B cell (primary cell): ENCODE results near the gene SHANK1. TPM values are rescaled to one million over a fixed set of nuclear protein-coding genes. Genes with fewer than 3 reads are reported as not detected.

Source experiments
- ATAC-seq: fragments of 200-7000 bp; cut with Tn5 transposase; one replicate; pipeline ENCODE4 v1.10.0; 2021; ENCODE audit warnings: low read depth, mild to moderate bottlenecking, moderate number of reproducible peaks, moderate library complexity
- CTCF ChIA-PET: fragments of 350-600 bp; sonication (Branson Sonifier 250); formaldehyde crosslinking; loops from one replicate; lab custom pipeline; 2021; ENCODE audit warnings: antibody characterized with exemption, inconsistent platforms; lab: Charles Lee
- POLR2A ChIA-PET: fragments of 350-600 bp; sonication (Branson Sonifier 250); formaldehyde crosslinking; loops from one replicate; lab custom pipeline; 2021; ENCODE audit warnings: antibody characterized with exemption; lab: Charles Lee
- DNase-seq: peaks from one replicate; pipeline ENCODE4 v3.0.0; 2013
- H2AFZ ChIP-seq: 2 replicates; pipeline ENCODE4 v1.6.1; 2012; ENCODE audit warnings: mild to moderate bottlenecking, low read depth, low read length; ENCODE audit not compliant: insufficient read depth, poor library complexity, severe bottlenecking
- H3K27ac ChIP-seq, 2 donors: 1 replicate in 1 of 2; 2 replicates in 1 of 2; pipeline ENCODE4 v1.5.1; 2012 to 2013; ENCODE audit warnings: low read length in 2 of 2, mild to moderate bottlenecking in 2 of 2, moderate library complexity in 1 of 2
- H3K27me3 ChIP-seq, 4 experiments: fragments of 200-600 bp in 1 of 4; sonication (generic) in 1 of 4; replicated peaks in 1 of 4; 1 replicate in 2 of 4; 2 replicates in 2 of 4; pipeline versions ENCODE4 v1.6.1 to v1.7.0; 2013 to 2016; ENCODE audit warnings: low read length in 3 of 4, mild to moderate bottlenecking in 2 of 4, mixed read lengths in 1 of 4, moderate library complexity in 1 of 4; ENCODE audit not compliant: insufficient read depth in 4 of 4, control insufficient read depth in 3 of 4; ENCODE audit errors: control extremely low read depth in 1 of 4
- H3K36me3 ChIP-seq, 2 experiments: replicated peaks in 1 of 2; 1 replicate in 1 of 2; 2 replicates in 1 of 2; pipeline versions ENCODE4 v1.6.1 to v1.7.1; 2013; ENCODE audit warnings: low read length in 1 of 2; ENCODE audit not compliant: insufficient read depth in 2 of 2, control insufficient read depth in 1 of 2; ENCODE audit errors: control extremely low read depth in 1 of 2, extremely low read depth in 1 of 2
- H3K4me1 ChIP-seq, 2 donors: fragments of 200-600 bp in 1 of 2; sonication (generic) in 1 of 2; 1 replicate in 1 of 2; 2 replicates in 1 of 2; pipeline versions ENCODE4 v1.5.1 to v1.6.1; 2013 to 2017; ENCODE audit warnings: low read length in 2 of 2; ENCODE audit not compliant: control insufficient read depth in 2 of 2, insufficient read depth in 2 of 2
- H3K4me2 ChIP-seq: replicated peaks from 2 replicates; pipeline ENCODE3; 2012; ENCODE audit warnings: mild to moderate bottlenecking, low read depth, low read length; ENCODE audit not compliant: poor library complexity, severe bottlenecking
- H3K4me3 ChIP-seq, 5 experiments: fragments of 200-600 bp in 1 of 5; sonication (generic) in 1 of 5; 1 replicate in 3 of 5; 2 replicates in 2 of 5; pipeline versions ENCODE4 v1.5.1 to v1.7.0; 2011 to 2016; ENCODE audit warnings: low read length in 4 of 5, mild to moderate bottlenecking in 4 of 5, low read depth in 2 of 5, control low read depth in 1 of 5, moderate library complexity in 1 of 5; ENCODE audit not compliant: insufficient read depth in 1 of 5; ENCODE audit errors: control extremely low read depth in 1 of 5, extremely low read depth in 1 of 5
- H3K79me2 ChIP-seq: fragments of 200-600 bp; sonication (generic); one replicate; pipeline ENCODE4 v1.6.0; 2016; ENCODE audit warnings: low read length; ENCODE audit not compliant: control insufficient read depth, insufficient read depth
- H3K9ac ChIP-seq: fragments of 200-600 bp; sonication (generic); 2 replicates; pipeline ENCODE4 v1.6.1; 2017; ENCODE audit warnings: mild to moderate bottlenecking, low read length, moderate library complexity
- H3K9me3 ChIP-seq, 3 donors: one replicate each; pipeline versions ENCODE4 v1.6.1 to v1.7.1; 2013; ENCODE audit warnings: low read length in 2 of 3; ENCODE audit not compliant: control insufficient read depth in 2 of 3, insufficient read depth in 1 of 3; ENCODE audit errors: control extremely low read depth in 1 of 3
- H4K20me1 ChIP-seq: 2 replicates; pipeline ENCODE4 v1.6.0; 2012; ENCODE audit warnings: mild to moderate bottlenecking, low read length; ENCODE audit not compliant: insufficient read depth, control insufficient read depth, poor library complexity, severe bottlenecking
- H3K27ac Mint-ChIP-seq: one replicate; pipeline ENCODE4 v1.8.0; 2021; ENCODE audit warnings: mixed read lengths
- H3K27me3 Mint-ChIP-seq: one replicate; pipeline ENCODE4 v1.8.0; 2021; ENCODE audit warnings: mixed read lengths
- H3K4me1 Mint-ChIP-seq: one replicate; pipeline ENCODE4 v1.8.0; 2021; ENCODE audit warnings: mixed read lengths
- H3K4me3 Mint-ChIP-seq: one replicate; pipeline ENCODE4 v1.8.0; 2021; ENCODE audit warnings: mixed read lengths
- H3K9me3 Mint-ChIP-seq: one replicate; pipeline ENCODE4 v1.8.0; 2022; ENCODE audit warnings: mixed read lengths; ENCODE audit not compliant: insufficient read depth
- CTCF ChIP-seq: fragments of 200-600 bp; IDR thresholded peaks from one replicate; pipeline ENCODE4 v1.8.0; 2022; ENCODE audit warnings: antibody characterized with exemption, mild to moderate bottlenecking
- EZH2 ChIP-seq: IDR thresholded peaks from 2 replicates; pipeline ENCODE4 v1.6.1; 2012; ENCODE audit warnings: borderline replicate concordance, low read depth, mild to moderate bottlenecking, moderate library complexity, low read length; ENCODE audit not compliant: insufficient read depth, poor library complexity, severe bottlenecking
- WGBS: methylation state at CpG from one replicate; pipeline ENCODE4 v1.1.5; 2013; ENCODE audit warnings: missing lambda C conversion rate; ENCODE audit not compliant: insufficient coverage; 5-methylcytosine and 5-hydroxymethylcytosine counted together
- intact Hi-C: fragments of 100-400 bp; cut with micrococcal nuclease; formaldehyde crosslinking; loops from one replicate; pipeline ENCODE4 v1.10.0; 2022
- polyA plus RNA-seq: library from polyadenylated mRNA; depleted of rRNA; stranded (reverse); fragments of >200 nt; gene quantifications from 2 replicates; pipeline ENCODE4 v1.2.3, GENCODE V29; 2012
- total RNA-seq, 2 donors: library from RNA; stranded (reverse); fragments of 120-200 nt in 1 of 2; gene quantifications; 1 replicate in 1 of 2; 2 replicates in 1 of 2; pipeline versions ENCODE4 v1.2.3 to v1.2.4, GENCODE V29; 2013 to 2022

Gene SHANK1
- total and polyA plus RNA-seq, 2 donors (not counting 1 experiment from before 2014, with no cell fraction given), result not detected

- H3K4me3 ChIP-seq, result peak overlapping the region in 4 of 5 experiments; percentile 43 to 53 (median 48)
- peak overlapping the region; percentile 69 for H3K4me2 ChIP-seq
- H3K9ac ChIP-seq, result peak overlapping the region; percentile 55
- H3K27me3 ChIP-seq, result peaks cover 0 to 77% (median 23%) of the 10 kb centered on the region in 4 experiments
- peak; percentile 18 for ATAC-seq
- peak overlapping the region; percentile 15 for H3K27ac Mint-ChIP-seq
- CTCF ChIA-PET, result interaction anchor here (1.3 to 2.4 kb wide), 3 partner anchors 55 to 197 kb away, joined by 3 to 6 read pairs (median 5); no protein-coding TSS in a partner anchor
- no peaks in the 10 kb centered on the region for H3K79me2 ChIP-seq
- 7% methylated on average over 52 of the region's 52 CpGs for WGBS
- H3K4me1 ChIP-seq, result peaks cover 23 to 26% of the 10 kb centered on the region in 2 donors
- H3K27me3 Mint-ChIP-seq, result peaks cover 58% of the 10 kb centered on the region
- H3K27ac ChIP-seq, result no peak overlapping the region
- intact Hi-C loops, result loop anchor here (2.0 kb wide), 1 partner anchor 357 kb away; no protein-coding TSS in a partner anchor
- H3K9me3 ChIP-seq, result peaks cover 0 to 59% (median 3%) of the 10 kb centered on the region in 3 donors
- POLR2A ChIA-PET, result no interaction called here
- H3K36me3 ChIP-seq, result no peaks in the 10 kb centered on the region
- peak overlapping the region; percentile 75 for H3K4me3 Mint-ChIP-seq
- H3K9me3 Mint-ChIP-seq, result no peaks in the 10 kb centered on the region
- TF ChIP-seq CTCF (no peak), EZH2 (no peak)
- DNase-seq, result no peak
- H3K4me1 Mint-ChIP-seq, result peaks cover 32% of the 10 kb centered on the region
- peak overlapping the region; percentile 73 for H2AFZ ChIP-seq
- no peaks in the 10 kb centered on the region for H4K20me1 ChIP-seq
Observed at GRCh38 chr19:50725218-50725910, 5.8 kb upstream of the SHANK1 start.
